Hippocampal formation (tissue), 2 donors: ENCODE data around the gene MOV10L1.
"Not testable (repeated sequence)": the region's sequence is repeated elsewhere in the genome, so short reads cannot be mapped to it uniquely, and the experiment has no call there.

Experiments used
- DNase-seq, 2 donors: peaks; one replicate each; lab custom pipeline; 2025; lab: John Stamatoyannopoulos, UW

The MOV10L1 gene

DNA sequence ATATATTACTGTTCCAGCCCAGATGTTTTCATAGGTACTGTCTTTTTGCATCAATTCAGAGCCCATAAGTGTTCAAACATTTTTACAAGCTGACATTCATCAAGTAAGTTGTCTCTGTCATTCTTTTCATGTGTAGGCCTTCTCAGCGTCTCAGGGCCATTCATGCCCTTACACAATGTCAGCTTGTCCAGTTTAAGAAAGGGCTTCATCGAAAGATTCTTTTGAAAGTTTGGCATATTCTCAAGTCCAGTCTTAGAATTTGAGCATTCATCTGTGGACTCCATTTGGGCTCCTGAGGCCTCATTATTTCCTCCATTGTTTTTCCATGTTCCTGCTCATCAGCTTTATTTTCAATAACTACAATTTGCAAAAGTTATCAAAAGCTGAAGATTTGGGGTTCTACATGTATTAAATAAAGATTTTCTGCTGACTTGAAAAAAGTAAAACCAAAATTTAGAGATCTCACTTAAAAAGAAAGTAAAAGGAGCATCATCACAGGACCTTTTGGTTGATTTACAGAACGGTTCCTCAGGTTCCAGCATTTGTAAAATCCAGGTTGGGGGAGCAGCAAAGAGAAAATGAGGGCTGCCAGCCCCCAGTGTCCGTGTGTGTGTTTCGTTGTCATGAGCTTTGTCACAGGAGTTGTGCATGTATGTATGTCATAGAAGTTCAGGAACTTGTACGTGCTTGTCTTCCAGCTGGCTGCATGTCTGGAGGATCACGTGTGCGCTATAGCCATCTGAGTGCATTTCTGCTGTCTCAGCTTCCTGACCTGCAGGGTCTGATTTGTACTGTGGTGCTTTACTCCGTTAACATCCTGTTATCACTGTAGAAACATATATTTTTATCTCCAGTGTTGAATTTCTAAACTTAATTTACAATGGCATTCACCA, 15.6 kb downstream of the MOV10L1 start:
- no peak for DNase-seq

GRCh38 chr22:50107529-50107928, 17.7 kb downstream of the MOV10L1 start:
- no peak for DNase-seq

GRCh38 chr22:50111056-50111455, 21.2 kb downstream of the MOV10L1 start:
- DNase-seq: no peak

GRCh38 chr22:50112151-50113118, 22.6 kb downstream of the MOV10L1 start:
- DNase-seq: no peak

GRCh38 chr22:50114221-50115021, 24.6 kb downstream of the MOV10L1 start:
- DNase-seq: no peak

- DNase-seq: no peak
Measured at GRCh38 chr22:50115693-50116092, 25.9 kb downstream of the MOV10L1 start.

GRCh38 chr22:50117168-50117762, 27.5 kb downstream of the MOV10L1 start:
- DNase-seq: no peak

GRCh38 chr22:50118129-50118528, 28.3 kb downstream of the MOV10L1 start:
- no peak for DNase-seq

GRCh38 chr22:50118557-50119168, 28.9 kb downstream of the MOV10L1 start:
- DNase-seq: no peak

DNA sequence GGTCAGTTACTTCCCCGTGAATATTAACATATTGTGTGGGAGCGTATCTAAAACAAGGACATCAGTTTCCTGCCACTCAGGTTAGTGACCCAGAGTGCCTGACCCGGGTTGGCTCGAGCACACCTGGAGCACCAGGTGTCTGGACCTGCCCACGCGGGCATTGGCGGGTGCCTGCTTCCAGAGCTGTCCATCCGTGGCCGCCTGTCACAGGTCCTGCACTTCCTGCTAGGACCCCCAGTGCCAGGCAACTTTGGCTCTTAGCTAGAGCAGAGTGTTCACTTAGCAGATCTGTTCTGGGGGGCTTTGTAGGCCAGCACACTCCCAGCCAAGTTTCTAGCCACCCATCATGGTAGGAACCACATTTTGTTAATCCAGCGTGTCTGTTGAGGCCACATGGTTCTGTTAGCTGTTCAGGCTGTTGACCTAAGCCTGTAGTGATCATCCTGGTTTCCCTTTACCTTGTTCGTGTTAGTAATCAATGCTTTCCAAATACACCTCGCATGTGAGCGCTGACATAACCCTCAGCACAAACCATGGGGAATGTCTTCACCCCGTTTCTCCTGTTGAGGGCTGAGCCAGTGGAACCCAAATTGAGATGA, 29.5 kb downstream of the MOV10L1 start:
- DNase-seq: no peak

DNA sequence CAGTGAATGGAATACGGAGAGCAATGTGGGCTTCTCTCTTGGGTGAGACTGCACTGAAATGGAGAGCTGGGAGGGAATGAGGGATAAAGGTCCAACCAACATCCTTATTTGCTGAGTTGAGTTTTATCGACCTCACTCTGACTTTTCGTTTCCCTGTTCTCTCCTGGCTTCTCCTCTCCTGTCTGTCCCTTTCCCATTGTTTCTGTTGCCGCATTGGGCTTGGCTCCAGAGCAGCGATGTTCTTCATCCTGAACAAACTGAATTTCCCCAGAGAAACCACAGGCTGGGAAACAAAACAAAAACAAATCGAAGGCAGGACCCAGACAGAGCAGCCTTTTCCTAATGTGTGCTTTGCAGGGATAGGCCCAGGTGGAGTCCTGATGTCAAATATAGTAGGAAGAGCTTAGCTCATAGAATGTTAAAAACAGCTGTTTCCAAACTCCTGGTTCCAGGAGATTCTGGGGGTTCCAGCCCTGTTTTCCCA, 30.0 kb downstream of the MOV10L1 start:
- no peak for DNase-seq

DNA sequence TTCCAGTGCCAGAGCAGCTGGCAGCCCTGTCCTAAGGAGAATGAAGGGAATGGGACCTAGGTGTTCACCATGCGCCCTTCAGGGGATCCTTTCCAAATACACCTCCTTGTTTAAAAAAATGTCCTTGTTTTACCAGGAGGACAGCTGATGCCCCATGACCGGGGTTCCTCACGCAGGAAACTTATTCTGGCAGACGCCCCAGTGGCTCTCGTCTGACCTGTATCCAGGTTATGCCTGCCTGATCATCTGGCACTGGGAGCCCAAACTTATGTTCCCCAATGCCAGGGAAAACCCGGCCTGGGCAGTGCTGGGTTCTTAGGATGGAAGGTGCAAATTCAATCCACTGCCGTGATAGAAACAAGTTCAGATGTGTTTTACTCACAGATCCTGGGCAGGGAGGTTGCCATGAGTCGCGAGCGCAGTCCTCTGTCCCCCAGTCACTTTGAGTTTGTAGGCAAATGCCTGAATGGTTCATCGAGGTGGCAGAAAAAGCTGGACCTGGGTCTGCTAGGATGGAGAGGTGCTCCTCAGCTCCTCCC, 31.5 kb downstream of the MOV10L1 start:
- DNase-seq: no peak

DNA sequence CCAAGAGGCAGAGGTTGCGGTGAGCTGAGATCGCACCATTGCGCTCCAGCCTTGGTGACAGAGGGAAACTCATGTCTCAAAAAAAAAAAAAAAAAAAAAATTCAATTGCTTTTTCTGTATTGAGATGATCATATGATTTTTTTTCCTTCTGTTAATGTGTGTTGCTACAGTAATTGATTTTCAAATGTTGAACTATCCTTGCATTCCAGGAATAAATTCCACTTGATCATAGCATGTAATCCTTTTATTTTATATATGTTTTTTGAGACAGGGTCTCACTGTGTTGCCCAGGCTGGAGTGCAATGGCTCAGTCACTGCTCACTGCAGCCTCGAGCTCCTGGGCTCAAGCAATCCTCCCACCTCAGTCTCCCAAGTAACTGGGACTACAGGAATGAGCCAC, 33.3 kb downstream of the MOV10L1 start:
- no peak for DNase-seq

GRCh38 chr22:50125029-50125428, 35.2 kb downstream of the MOV10L1 start:
- no peak for DNase-seq

- DNase-seq: no peak
Measured at GRCh38 chr22:50129121-50129736, 39.4 kb downstream of the MOV10L1 start.

GRCh38 chr22:50131894-50132293, 42.1 kb downstream of the MOV10L1 start:
- no peak for DNase-seq

DNA sequence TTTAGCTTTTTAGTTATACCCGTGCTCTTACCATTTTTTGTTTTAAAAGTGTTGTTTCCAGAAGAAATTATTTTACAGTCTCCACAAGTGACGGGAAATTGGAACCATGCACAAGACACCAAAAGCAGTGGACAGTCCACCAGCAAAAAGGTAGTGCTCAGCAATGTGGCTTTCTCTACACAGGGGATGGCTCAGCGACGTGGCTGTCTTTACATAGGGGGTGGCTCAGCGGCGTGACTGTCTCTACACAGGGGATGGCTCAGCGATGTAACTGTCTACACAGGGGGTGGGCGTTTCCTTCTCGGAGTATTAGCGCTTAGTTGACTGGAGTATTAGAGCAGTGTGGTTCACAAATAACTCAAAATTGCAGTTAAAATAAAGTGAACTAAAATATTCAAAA, 44.7 kb downstream of the MOV10L1 start:
- DNase-seq: no peak

- DNase-seq: no peak
Measured at GRCh38 chr22:50136581-50137015, 46.8 kb downstream of the MOV10L1 start.

DNA sequence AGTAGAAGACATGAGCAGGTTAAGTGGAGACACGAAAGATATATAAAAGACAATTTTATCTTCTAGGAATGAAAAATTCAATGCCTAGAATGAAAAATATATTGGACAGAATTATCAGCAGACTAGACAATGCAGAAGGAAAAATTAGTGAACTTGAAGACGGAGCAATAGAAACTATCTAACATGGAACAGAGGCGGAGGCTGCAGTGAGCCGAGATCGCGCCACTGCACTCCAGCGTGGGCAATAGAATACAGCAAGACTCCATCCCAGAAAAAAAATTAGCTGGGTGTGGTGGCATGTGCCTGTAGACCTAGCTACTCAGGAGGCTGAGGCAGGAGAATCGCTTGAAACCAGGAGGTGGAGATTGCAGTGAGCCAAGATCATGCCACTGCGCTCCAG, 47.5 kb downstream of the MOV10L1 start:
- not testable (repeated sequence) for DNase-seq

- no peak for DNase-seq
Measured at GRCh38 chr22:50138041-50138440, 48.2 kb downstream of the MOV10L1 start.
